H1 (cell line): ENCODE measurements around the gene RNU6-1. TPM values are rescaled to one million over a fixed set of nuclear protein-coding genes. Genes with fewer than 3 reads are reported as not detected.

Experiments
- CTCF ChIA-PET: fragments of 300-600 bp; sonication (Branson Sonifier 250); formaldehyde crosslinking; loops from one replicate; lab custom pipeline; 2021; ENCODE audit not compliant: partially characterized antibody; lab: Charles Lee
- POLR2A ChIA-PET: fragments of 300-600 bp; sonication (Branson Sonifier 250); formaldehyde crosslinking; loops from one replicate; lab custom pipeline; 2021; ENCODE audit warnings: inconsistent platforms; ENCODE audit not compliant: partially characterized antibody; lab: Charles Lee
- DNase-seq, 2 experiments: peaks; one replicate each; pipeline versions ENCODE4 v3.0.0 to v3.0.0-alpha.2; 2010 to 2022; ENCODE audit warnings: low spot score in 2 of 2, low read depth in 1 of 2, mixed read lengths in 1 of 2
- FAIRE-seq: peaks from 2 replicates; lab custom pipeline; 2011; peaks lifted over from hg19 to GRCh38; lab: Jason Lieb, UNC
- H2AFZ ChIP-seq: 2 replicates; pipeline ENCODE4 v1.8.1; 2012; ENCODE audit warnings: low read length, inconsistent platforms
- H2AK5ac ChIP-seq: 2 replicates; pipeline ENCODE4 v1.6.1; 2013; ENCODE audit warnings: low read depth, low read length
- H2BK120ac ChIP-seq: replicated peaks from 2 replicates; pipeline ENCODE3; 2013; ENCODE audit warnings: low read depth, low read length, inconsistent platforms
- H2BK12ac ChIP-seq: 2 replicates; pipeline ENCODE4 v1.6.1; 2013; ENCODE audit warnings: low read depth, low read length
- H2BK15ac ChIP-seq: 2 replicates; pipeline ENCODE4 v1.6.1; 2013; ENCODE audit warnings: low read length
- H2BK20ac ChIP-seq: 2 replicates; pipeline ENCODE4 v1.6.1; 2013; ENCODE audit warnings: low read length
- H2BK5ac ChIP-seq: 2 replicates; pipeline ENCODE4 v1.6.1; 2013; ENCODE audit warnings: low read depth, low read length
- H3K14ac ChIP-seq: 2 replicates; pipeline ENCODE4 v1.6.1; 2013; ENCODE audit warnings: inconsistent platforms; ENCODE audit not compliant: insufficient read length
- H3K18ac ChIP-seq: 2 replicates; pipeline ENCODE4 v1.6.1; 2013; ENCODE audit warnings: low read length; ENCODE audit errors: extremely low read depth
- H3K23ac ChIP-seq: 2 replicates; pipeline ENCODE4 v1.6.1; 2013; ENCODE audit warnings: inconsistent platforms; ENCODE audit not compliant: insufficient read length
- H3K23me2 ChIP-seq: 2 replicates; pipeline ENCODE4 v1.6.1; 2013; ENCODE audit warnings: low read depth, low read length
- H3K27ac ChIP-seq: 2 replicates; pipeline ENCODE4 v1.6.1; 2011; ENCODE audit warnings: low read depth, low read length, inconsistent platforms
- H3K27me3 ChIP-seq, 4 experiments: replicated peaks in 1 of 4; 1 replicate in 1 of 4; 2 replicates in 3 of 4; pipeline versions ENCODE4 v1.6.1 to v1.8.1; 2011 to 2013; ENCODE audit warnings: low read length in 3 of 4, mild to moderate bottlenecking in 3 of 4, inconsistent platforms in 2 of 4, mixed read lengths in 2 of 4, moderate library complexity in 1 of 4; ENCODE audit not compliant: control insufficient read depth in 3 of 4, insufficient read depth in 3 of 4; ENCODE audit errors: extremely low read depth in 1 of 4
- H3K36me3 ChIP-seq, 4 experiments: 2 replicates each; pipeline versions ENCODE4 v1.6.1 to v1.8.1; 2011 to 2013; ENCODE audit warnings: mild to moderate bottlenecking in 4 of 4, low read length in 3 of 4, moderate library complexity in 2 of 4, control low read depth in 1 of 4, inconsistent platforms in 1 of 4; ENCODE audit not compliant: insufficient read depth in 4 of 4, control insufficient read depth in 2 of 4
- H3K4ac ChIP-seq: replicated peaks from 2 replicates; pipeline ENCODE3; 2013; ENCODE audit warnings: low read length, low read depth, mixed read lengths, inconsistent platforms; ENCODE audit not compliant: insufficient read length
- H3K4me1 ChIP-seq, 4 experiments: replicated peaks in 1 of 4; 1 replicate in 1 of 4; 2 replicates in 3 of 4; pipeline versions ENCODE4 v1.6.1 to v1.8.1; 2011 to 2013; ENCODE audit warnings: low read length in 3 of 4, inconsistent platforms in 2 of 4, mixed read lengths in 1 of 4; ENCODE audit not compliant: insufficient read depth in 4 of 4, control insufficient read depth in 3 of 4
- H3K4me2 ChIP-seq, 2 experiments: 2 replicates each; pipeline versions ENCODE4 v1.6.1 to v1.8.1; 2011 to 2013; ENCODE audit warnings: low read depth in 2 of 2, low read length in 2 of 2, control low read depth in 1 of 2, inconsistent platforms in 1 of 2, mild to moderate bottlenecking in 1 of 2; ENCODE audit not compliant: insufficient read depth in 1 of 2
- H3K4me3 ChIP-seq, 4 experiments: fragments of 200-600, 300-600 bp in 1 of 4; sonication (generic), shearing (Covaris generic), sonication (Bioruptor Twin) in 1 of 4; 2 replicates each; pipeline versions ENCODE4 v1.5.1 to v1.8.1; 2011 to 2016; ENCODE audit warnings: low read length in 4 of 4, low read depth in 3 of 4, control low read depth in 2 of 4, inconsistent platforms in 2 of 4, mild to moderate bottlenecking in 2 of 4, mixed read lengths in 1 of 4, moderate library complexity in 1 of 4; ENCODE audit not compliant: insufficient read depth in 2 of 4; ENCODE audit errors: extremely low read depth in 1 of 4
- H3K56ac ChIP-seq: replicated peaks from 2 replicates; pipeline ENCODE3; 2013; ENCODE audit warnings: low read depth, mild to moderate bottlenecking, mixed read lengths, low read length, inconsistent platforms; ENCODE audit not compliant: insufficient read length
- H3K79me1 ChIP-seq: 2 replicates; pipeline ENCODE4 v1.6.1; 2013; ENCODE audit warnings: low read depth, low read length, control low read depth
- H3K79me2 ChIP-seq, 2 experiments: 2 replicates each; pipeline versions ENCODE4 v1.6.1 to v1.8.1; 2012 to 2013; ENCODE audit warnings: low read length in 2 of 2, mild to moderate bottlenecking in 2 of 2, inconsistent platforms in 1 of 2; ENCODE audit not compliant: insufficient read depth in 2 of 2, control insufficient read depth in 1 of 2
- H3K9ac ChIP-seq, 4 experiments: replicated peaks in 1 of 4; 1 replicate in 1 of 4; 2 replicates in 3 of 4; pipeline versions ENCODE4 v1.6.1 to v1.8.1; 2011 to 2013; ENCODE audit warnings: low read depth in 3 of 4, low read length in 3 of 4, control low read depth in 2 of 4, mild to moderate bottlenecking in 2 of 4, moderate library complexity in 2 of 4, inconsistent platforms in 1 of 4; ENCODE audit errors: extremely low read depth in 1 of 4
- H3K9me3 ChIP-seq, 2 experiments: 2 replicates each; pipeline versions ENCODE4 v1.6.1 to v1.8.1; 2012 to 2013; ENCODE audit warnings: mild to moderate bottlenecking in 2 of 2, moderate library complexity in 2 of 2, control low read depth in 1 of 2, inconsistent platforms in 1 of 2, low read depth in 1 of 2, low read length in 1 of 2, mixed read lengths in 1 of 2; ENCODE audit not compliant: insufficient read depth in 2 of 2
- H4K20me1 ChIP-seq, 2 experiments: replicated peaks in 1 of 2; 2 replicates each; pipeline versions ENCODE3 to v1.8.1; 2011 to 2013; ENCODE audit warnings: inconsistent platforms in 2 of 2, low read length in 2 of 2, mild to moderate bottlenecking in 1 of 2; ENCODE audit not compliant: insufficient read depth in 2 of 2, control insufficient read depth in 1 of 2
- H4K5ac ChIP-seq: 2 replicates; pipeline ENCODE4 v1.6.1; 2013; ENCODE audit warnings: low read length, low read depth, mixed read lengths, inconsistent platforms; ENCODE audit not compliant: insufficient read length
- H4K8ac ChIP-seq: 2 replicates; pipeline ENCODE4 v1.8.0; 2013; ENCODE audit warnings: mild to moderate bottlenecking, moderate library complexity, low read length, inconsistent platforms; ENCODE audit not compliant: insufficient read depth; ENCODE audit errors: extremely low read depth
- H4K91ac ChIP-seq: replicated peaks from 2 replicates; pipeline ENCODE3; 2013; ENCODE audit warnings: low read length, mixed read lengths, inconsistent platforms; ENCODE audit not compliant: insufficient read length
- ATF3 ChIP-seq: IDR thresholded peaks from 2 replicates; pipeline ENCODE4 v1.6.1; 2011; ENCODE audit warnings: low read depth, mild to moderate bottlenecking, low read length; ENCODE audit not compliant: insufficient read depth
- CBX8 ChIP-seq: fragments of 300-800, 300-1000 bp; sonication (generic); IDR thresholded peaks from 2 replicates; pipeline ENCODE4 v1.7.1; 2016; ENCODE audit warnings: low read depth, low read length, borderline replicate concordance
- EGR1 ChIP-seq: IDR thresholded peaks from 2 replicates; pipeline ENCODE4 v1.6.1; 2011; ENCODE audit warnings: low read depth, low read length, borderline replicate concordance
- SIRT6 ChIP-seq: IDR thresholded peaks from one replicate; pipeline ENCODE4 v1.7.1; 2012; ENCODE audit warnings: low read length, inconsistent platforms
- TEAD4 ChIP-seq: IDR thresholded peaks from 2 replicates; pipeline ENCODE4 v1.6.1; 2012; ENCODE audit warnings: low read depth, low read length, inconsistent platforms, mixed read lengths
- whole genome bisulfite sequencing, 2 experiments: shearing (Covaris generic) in 1 of 2; methylation state at CpG; one replicate each; pipeline versions ENCODE4 v1.1.6 to v1.1.7; 2013 to 2015; ENCODE audit warnings: low lambda C conversion rate in 2 of 2, mixed read lengths in 2 of 2, inconsistent platforms in 1 of 2, low coverage in 1 of 2, missing lambda C conversion rate in 1 of 2; ENCODE audit not compliant: insufficient replicate concordance in 2 of 2, insufficient coverage in 1 of 2, insufficient read length in 1 of 2; ENCODE audit errors: extremely low coverage in 1 of 2, missing lambda C conversion rate in 1 of 2; 5-methylcytosine and 5-hydroxymethylcytosine counted together
- polyA plus RNA-seq, 7 experiments: library from polyadenylated mRNA; depleted of rRNA in 3 of 7; stranded (reverse) in 5 of 7; unstranded in 2 of 7; fragments of >200 nt in 5 of 7; fragments of 200-250 nt in 2 of 7; gene quantifications; 1 replicate in 5 of 7; 2 replicates in 1 of 7; 4 replicates in 1 of 7; pipeline versions ENCODE4 v1.2.1 to v1.2.3, GENCODE V29; 2011 to 2013; ENCODE audit warnings: missing spikeins in 2 of 7, mixed read lengths in 2 of 7
- total RNA-seq: library from RNA; stranded (reverse); fragmentation: NEBNext Ultra II Directional; extraction: Animal tissue kit (Norgen Biotek cat#: 25700); gene quantifications from 2 replicates; pipeline ENCODE4 v1.2.1, GENCODE V29; 2021

Gene RNU6-1
- total and polyA plus RNA-seq, 2 of the 8 experiments (the other 6 are each of a cell fraction or from before 2014, with no cell fraction given) = not detected

- Histone ChIP-seq H4K91ac (no peak overlapping the region), H2BK5ac (no peak overlapping the region), H3K79me1 (no peaks in the 10 kb centered on the region), H3K18ac (no peak overlapping the region), H2AFZ (0 out of 2 replicates have a peak overlapping the region, but pooled peaks have one; percentile 33), H3K27me3 (peaks cover 0 to 2% (median 0%) of the 10 kb centered on the region in 4 experiments; a peak in 1 of 7 replicates), H3K4ac (no peak overlapping the region), H3K23ac (no peak overlapping the region), H3K9ac (no peak overlapping the region), H4K20me1 (no peaks in the 10 kb centered on the region), H3K36me3 (no peaks in the 10 kb centered on the region), H3K23me2 (no peaks in the 10 kb centered on the region), H2BK120ac (no peak overlapping the region), H3K4me3 (no peak overlapping the region), H2BK15ac (no peak overlapping the region), H2AK5ac (no peak overlapping the region), H4K8ac (no peak overlapping the region), H3K79me2 (no peaks in the 10 kb centered on the region), H3K4me2 (no peak overlapping the region), H2BK12ac (no peak overlapping the region), H2BK20ac (no peak overlapping the region), H3K56ac (no peak overlapping the region), H3K27ac (no peak overlapping the region), H4K5ac (no peak overlapping the region), H3K14ac (no peak overlapping the region), H3K4me1 (peaks cover 6 to 16% (median 9%) of the 10 kb centered on the region in 4 experiments; a peak in 5 of 7 replicates), H3K9me3 (no peaks in the 10 kb centered on the region)
- ChIA-PET CTCF (interaction anchor here (1.0 to 3.6 kb wide), 2 partner anchors 8 to 298 kb away, joined by 3 to 15 read pairs; no protein-coding TSS in a partner anchor), POLR2A (no interaction called here)
- FAIRE-seq (no peak), DNase-seq (no peak)
- TF ChIP-seq EGR1 = no peak
- TF ChIP-seq SIRT6 = no peak
- no peak for TF ChIP-seq CBX8
- TF ChIP-seq TEAD4 = no peak
- TF ChIP-seq ATF3 = no peak
- WGBS, 2 experiments = 88% methylated on average over 3 of the region's 3 CpGs; no CpG with 5 or more reads in 1 of the 2 experiments
Observed at GRCh38 chr15:67855842-67856241, 16.0 kb upstream of the RNU6-1 start.
